Bronchial epithelial cell (primary cell): ENCODE results near the gene PPP4R2. TPM values are rescaled to one million over a fixed set of nuclear protein-coding genes. Genes with fewer than 3 reads are reported as not detected.

Experiments
- DNase-seq: peaks from one replicate; pipeline ENCODE4 v3.0.0-alpha.2; 2010; ENCODE audit warnings: low read depth
- FAIRE-seq: peaks from 2 replicates; lab custom pipeline; 2011; peaks lifted over from hg19 to GRCh38; lab: Jason Lieb, UNC
- H3K27me3 ChIP-seq: 2 replicates; pipeline ENCODE4 v1.5.1; 2011; ENCODE audit warnings: low read length; ENCODE audit not compliant: control insufficient read depth, insufficient read depth
- H3K36me3 ChIP-seq: 2 replicates; pipeline ENCODE4 v1.5.1; 2011; ENCODE audit warnings: low read length; ENCODE audit not compliant: control insufficient read depth, insufficient read depth
- H3K4me3 ChIP-seq: 2 replicates; pipeline ENCODE4 v1.5.1; 2011; ENCODE audit warnings: mild to moderate bottlenecking, low read depth, low read length, control low read depth
- CTCF ChIP-seq: IDR thresholded peaks from 2 replicates; pipeline ENCODE4 v1.5.1; 2011; ENCODE audit warnings: mild to moderate bottlenecking, moderate library complexity, low read length, control low read depth, inconsistent platforms; ENCODE audit not compliant: insufficient read depth, severe bottlenecking
- total RNA-seq: library from RNA; depleted of rRNA; stranded (reverse); fragments of >200 nt; gene quantifications from 2 replicates; pipeline ENCODE4 v1.2.1, GENCODE V29; 2014

Gene PPP4R2
- total RNA-seq = 82.1 and 117 TPM in 2 replicates

DNA sequence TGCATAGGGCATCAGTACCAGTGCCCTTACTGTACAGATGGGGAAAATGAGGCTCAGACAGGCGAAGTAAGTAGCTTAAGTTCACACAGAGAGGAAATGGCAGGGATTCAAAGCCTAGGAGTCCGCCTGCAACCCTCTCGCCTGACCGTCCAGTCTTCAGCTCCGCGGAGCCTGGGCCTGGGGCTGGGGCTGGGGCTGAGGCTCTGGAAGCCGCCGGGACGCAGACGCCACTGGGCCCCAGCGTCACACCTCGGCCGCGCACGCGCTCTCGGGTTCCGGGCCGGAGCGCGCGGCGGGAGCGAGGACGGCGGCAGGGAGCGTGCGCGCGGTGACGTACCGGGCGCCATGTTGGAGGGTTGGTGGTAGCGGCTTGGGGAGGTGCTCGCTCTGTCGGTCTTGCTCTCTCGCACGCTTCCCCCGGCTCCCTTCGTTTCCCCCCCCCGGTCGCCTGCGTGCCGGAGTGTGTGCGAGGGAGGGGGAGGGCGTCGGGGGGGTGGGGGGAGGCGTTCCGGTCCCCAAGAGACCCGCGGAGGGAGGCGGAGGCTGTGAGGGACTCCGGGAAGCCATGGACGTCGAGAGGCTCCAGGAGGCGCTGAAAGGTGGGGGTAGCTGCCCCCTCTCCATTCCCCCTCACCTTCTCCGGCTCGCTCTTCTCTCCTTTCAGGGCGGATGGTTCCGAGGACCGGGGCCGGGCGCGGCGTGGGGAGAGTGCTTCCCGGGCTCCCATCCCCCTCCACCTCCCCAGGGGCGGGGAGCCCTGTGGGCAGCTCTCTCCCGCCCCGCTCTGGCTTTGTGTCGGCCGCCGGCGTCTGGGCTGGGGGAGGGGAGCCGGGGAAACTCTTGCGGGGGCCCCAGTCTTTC, at the start of gene PPP4R2:
Gene PPP4R2 (plus strand): TSS at position 339 of the 861 bp plus-strand sequence. CDS start 227 bp downstream, at position 566.
- H3K27me3 ChIP-seq = no peaks in the 10 kb centered on the region
- H3K4me3 ChIP-seq = peak within 1 kb of the TSS; percentile 84
- FAIRE-seq = no peak
- peak; percentile 57 for DNase-seq
- no peak for TF ChIP-seq CTCF
- H3K36me3 ChIP-seq = peaks cover 2% of the 10 kb centered on the region

GRCh38 chr3:72947715-72948490, 48.7 kb upstream of the PPP4R2 start:
- TF ChIP-seq CTCF = no peak
- no peaks in the 10 kb centered on the region for H3K27me3 ChIP-seq
- no peak overlapping the region for H3K4me3 ChIP-seq
- DNase-seq (no peak), FAIRE-seq (no peak)
- no peaks in the 10 kb centered on the region for H3K36me3 ChIP-seq

DNA sequence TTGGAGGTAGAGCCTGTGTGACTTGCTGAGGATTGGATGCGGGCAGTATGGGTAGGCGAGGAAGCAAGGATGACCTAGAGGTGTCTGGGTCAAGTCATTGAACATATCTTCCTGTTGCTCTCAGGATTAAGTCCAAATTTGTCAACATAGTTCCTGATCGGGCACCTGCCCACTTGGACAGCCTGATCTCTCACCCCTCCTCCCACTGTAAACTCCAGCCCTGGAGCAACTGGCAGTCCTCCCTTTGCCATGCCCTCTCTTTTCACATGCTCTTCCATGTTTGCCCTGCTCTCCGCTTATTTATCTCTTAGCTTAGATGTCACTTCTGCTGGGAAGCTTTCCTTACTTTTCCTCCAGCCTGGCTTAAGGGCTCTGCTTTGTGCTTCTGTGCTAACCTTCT, 47.6 kb upstream of the PPP4R2 start:
- H3K4me3 ChIP-seq = no peak overlapping the region
- DNase-seq = no peak
- no peaks in the 10 kb centered on the region for H3K36me3 ChIP-seq
- no peaks in the 10 kb centered on the region for H3K27me3 ChIP-seq
- TF ChIP-seq CTCF = no peak
- FAIRE-seq = no peak

GRCh38 chr3:72950372-72950771, 46.2 kb upstream of the PPP4R2 start:
- no peak for FAIRE-seq
- DNase-seq = no peak
- H3K4me3 ChIP-seq = no peak overlapping the region
- H3K36me3 ChIP-seq = no peaks in the 10 kb centered on the region
- no peak for TF ChIP-seq CTCF
- H3K27me3 ChIP-seq = no peaks in the 10 kb centered on the region

- no peaks in the 10 kb centered on the region for H3K36me3 ChIP-seq
- FAIRE-seq (no peak), DNase-seq (no peak)
- no peak for TF ChIP-seq CTCF
- no peaks in the 10 kb centered on the region for H3K27me3 ChIP-seq
- H3K4me3 ChIP-seq = no peak overlapping the region
These were observed 45.8 kb upstream of the PPP4R2 start for GRCh38 chr3:72950801-72951200.
